GM21576 (cell line): ENCODE results near the gene ENTR1.

ENCODE experiments used
- ATAC-seq: cut with Tn5 transposase; IDR thresholded peaks from one replicate; pipeline ENCODE4 v1.9.1; 2021; ENCODE audit warnings: mild to moderate bottlenecking, moderate library complexity; ENCODE audit not compliant: unreplicated experiment

The ENTR1 gene

GRCh38 chr9:136378170-136379002, 32.0 kb downstream of the ENTR1 start:
- ATAC-seq, result no peak

- no peak for ATAC-seq
Observed at GRCh38 chr9:136377341-136378169, 32.9 kb downstream of the ENTR1 start.

GRCh38 chr9:136376457-136376856, 34.0 kb downstream of the ENTR1 start:
- ATAC-seq, result no peak

GRCh38 chr9:136375096-136375495, 35.3 kb downstream of the ENTR1 start:
- ATAC-seq, result no peak

GRCh38 chr9:136374183-136374575, 36.2 kb downstream of the ENTR1 start:
- no peak for ATAC-seq

GRCh38 chr9:136373300-136374182, 36.9 kb downstream of the ENTR1 start, which contains the start of gene CARD9:
Gene CARD9, minus strand, starts transcription at chr9:136373669. Its CDS starts 1,591 bp downstream, at chr9:136372078.
- ATAC-seq, result no peak

GRCh38 chr9:136372561-136373299, 37.7 kb downstream of the ENTR1 start:
- no peak for ATAC-seq

GRCh38 chr9:136372006-136372405, 38.4 kb downstream of the ENTR1 start:
- no peak for ATAC-seq

- ATAC-seq, result no peak
Observed at GRCh38 chr9:136371533-136371880, 38.9 kb downstream of the ENTR1 start.

GRCh38 chr9:136370687-136371532, 39.5 kb downstream of the ENTR1 start:
- no peak for ATAC-seq

GRCh38 chr9:136370037-136370436, 40.4 kb downstream of the ENTR1 start:
- ATAC-seq, result no peak

- ATAC-seq, result no peak
Observed at GRCh38 chr9:136368190-136368589, 42.2 kb downstream of the ENTR1 start.

GRCh38 chr9:136367296-136368145, 42.9 kb downstream of the ENTR1 start:
- ATAC-seq, result no peak

GRCh38 chr9:136366826-136367225, 43.6 kb downstream of the ENTR1 start:
- no peak for ATAC-seq

- no peak for ATAC-seq
Observed at GRCh38 chr9:136365775-136366222, 44.6 kb downstream of the ENTR1 start.

- no peak for ATAC-seq
Observed at GRCh38 chr9:136364942-136365774, 45.3 kb downstream of the ENTR1 start.

GRCh38 chr9:136363949-136364748, 46.3 kb downstream of the ENTR1 start:
- ATAC-seq, result no peak
